WERI-Rb-1 (cell line): ENCODE results near the gene SAMD14.

Experiments
- DNase-seq: peaks from one replicate; pipeline ENCODE4 v3.0.0-alpha.2; 2020
- H3K27ac ChIP-seq: fragments of 250-450 bp; sonication (Bioruptor Pico); 2 replicates; pipeline ENCODE4 v1.5.1; 2020; ENCODE audit warnings: mild to moderate bottlenecking, moderate library complexity
- H3K27me3 ChIP-seq: fragments of 250-450 bp; sonication (Bioruptor Pico); 2 replicates; pipeline ENCODE4 v1.5.1; 2021; ENCODE audit warnings: mild to moderate bottlenecking, low read depth, moderate library complexity; ENCODE audit not compliant: insufficient read depth, severe bottlenecking
- H3K36me3 ChIP-seq: fragments of 250-450 bp; sonication (Bioruptor Pico); 2 replicates; pipeline ENCODE4 v1.5.1; 2020; ENCODE audit warnings: mild to moderate bottlenecking, moderate library complexity
- H3K4me3 ChIP-seq: 2 replicates; pipeline ENCODE4 v1.5.1; 2011; ENCODE audit warnings: low read depth, mild to moderate bottlenecking, control low read depth, low read length
- H3K9me3 ChIP-seq: fragments of 250-450 bp; sonication (Bioruptor Pico); 2 replicates; pipeline ENCODE4 v1.5.1; 2021; ENCODE audit warnings: mild to moderate bottlenecking, moderate library complexity; ENCODE audit not compliant: severe bottlenecking
- CTCF ChIP-seq: IDR thresholded peaks from 2 replicates; pipeline ENCODE4 v1.5.1; 2011; ENCODE audit warnings: low read depth, mild to moderate bottlenecking, control low read depth, inconsistent platforms, low read length

Gene SAMD14

GRCh38 chr17:50101346-50102163 is 28.4 kb downstream of the SAMD14 start:
- Histone ChIP-seq H3K9me3 (no peaks in the 10 kb centered on the region), H3K4me3 (no peak overlapping the region), H3K36me3 (peaks cover 18% of the 10 kb centered on the region), H3K27me3 (no peaks in the 10 kb centered on the region), H3K27ac (no peak overlapping the region)
- DNase-seq, result no peak
- no peak for TF ChIP-seq CTCF

- Histone ChIP-seq H3K27ac (no peak overlapping the region), H3K9me3 (no peaks in the 10 kb centered on the region), H3K27me3 (no peaks in the 10 kb centered on the region), H3K4me3 (no peak overlapping the region), H3K36me3 (peaks cover 18% of the 10 kb centered on the region)
- no peak for DNase-seq
- no peak for TF ChIP-seq CTCF
These were observed 29.0 kb downstream of the SAMD14 start for GRCh38 chr17:50100921-50101345.

GRCh38 chr17:50100480-50100883 is 29.5 kb downstream of the SAMD14 start:
- TF ChIP-seq CTCF, result no peak
- no peak overlapping the region for H3K4me3 ChIP-seq
- no peak overlapping the region for H3K27ac ChIP-seq
- no peaks in the 10 kb centered on the region for H3K9me3 ChIP-seq
- peaks cover 18% of the 10 kb centered on the region for H3K36me3 ChIP-seq
- no peak for DNase-seq
- no peaks in the 10 kb centered on the region for H3K27me3 ChIP-seq

GRCh38 chr17:50099003-50099402 is 31.0 kb downstream of the SAMD14 start:
- Histone ChIP-seq H3K9me3 (no peaks in the 10 kb centered on the region), H3K4me3 (no peak overlapping the region), H3K27me3 (no peaks in the 10 kb centered on the region), H3K27ac (no peak overlapping the region), H3K36me3 (peaks cover 18% of the 10 kb centered on the region)
- TF ChIP-seq CTCF, result no peak
- no peak for DNase-seq

GRCh38 chr17:50098583-50098982 is 31.4 kb downstream of the SAMD14 start:
- Histone ChIP-seq H3K9me3 (no peaks in the 10 kb centered on the region), H3K27ac (no peak overlapping the region), H3K4me3 (no peak overlapping the region), H3K36me3 (peaks cover 18% of the 10 kb centered on the region), H3K27me3 (no peaks in the 10 kb centered on the region)
- no peak for DNase-seq
- no peak for TF ChIP-seq CTCF

- no peak overlapping the region for H3K27ac ChIP-seq
- no peak for TF ChIP-seq CTCF
- no peaks in the 10 kb centered on the region for H3K9me3 ChIP-seq
- no peak for DNase-seq
- H3K27me3 ChIP-seq, result no peaks in the 10 kb centered on the region
- no peak overlapping the region for H3K4me3 ChIP-seq
- H3K36me3 ChIP-seq, result peaks cover 18% of the 10 kb centered on the region
These were observed 32.0 kb downstream of the SAMD14 start for GRCh38 chr17:50097926-50098325.
